RWPE1 (cell line): Measurements from ENCODE around the gene SERPINA5.

ENCODE experiments used
- CTCF ChIA-PET: fragments of 350-600 bp; sonication (Branson Sonifier 250); formaldehyde crosslinking; extraction: SDS; loops from one replicate; lab custom pipeline; 2021; lab: Yijun Ruan, JAX
- POLR2A ChIA-PET: fragments of 400-600 bp; formaldehyde crosslinking; extraction: SDS; loops from one replicate; lab custom pipeline; 2020; ENCODE audit warnings: antibody characterized with exemption; ENCODE audit not compliant: low non-redundant PET; lab: Yijun Ruan, JAX
- DNase-seq: peaks from one replicate; pipeline ENCODE4 v3.0.0; 2012; ENCODE audit warnings: low spot score
- H3K27ac ChIP-seq: fragments of 450-650 bp; 2 replicates; pipeline ENCODE4 v1.5.1; 2017
- TF ChIP-seq, protein P1 (sequence below): fragments of 450-650 bp; conservative IDR thresholded peaks from 2 replicates; pipeline ENCODE4 v1.5.1; 2017; ENCODE audit warnings: low read depth, mild to moderate bottlenecking

The SERPINA5 gene

DNA sequence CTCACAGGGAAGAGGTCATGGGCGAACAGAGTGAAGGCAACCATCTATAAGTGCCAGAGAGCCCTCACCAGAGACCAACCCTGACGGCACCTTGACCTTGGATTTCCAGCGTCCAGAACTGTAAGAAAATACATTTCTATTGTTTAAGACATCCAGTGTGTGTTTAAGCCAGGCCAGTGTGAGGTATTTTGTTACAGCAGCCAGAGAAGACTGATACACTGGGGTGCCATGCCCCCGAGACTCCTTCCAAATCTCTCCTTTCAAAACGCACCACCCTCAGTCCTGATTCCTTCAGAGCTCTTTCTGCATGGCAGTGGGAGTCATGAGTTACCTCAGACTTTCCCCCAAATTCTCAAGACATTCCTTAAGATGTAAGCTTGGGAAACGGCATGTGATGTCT, 2.5 kb upstream of the SERPINA5 start:
- POLR2A ChIA-PET: no interaction called here
- no peak for DNase-seq
- TF ChIP-seq, protein P1, sequence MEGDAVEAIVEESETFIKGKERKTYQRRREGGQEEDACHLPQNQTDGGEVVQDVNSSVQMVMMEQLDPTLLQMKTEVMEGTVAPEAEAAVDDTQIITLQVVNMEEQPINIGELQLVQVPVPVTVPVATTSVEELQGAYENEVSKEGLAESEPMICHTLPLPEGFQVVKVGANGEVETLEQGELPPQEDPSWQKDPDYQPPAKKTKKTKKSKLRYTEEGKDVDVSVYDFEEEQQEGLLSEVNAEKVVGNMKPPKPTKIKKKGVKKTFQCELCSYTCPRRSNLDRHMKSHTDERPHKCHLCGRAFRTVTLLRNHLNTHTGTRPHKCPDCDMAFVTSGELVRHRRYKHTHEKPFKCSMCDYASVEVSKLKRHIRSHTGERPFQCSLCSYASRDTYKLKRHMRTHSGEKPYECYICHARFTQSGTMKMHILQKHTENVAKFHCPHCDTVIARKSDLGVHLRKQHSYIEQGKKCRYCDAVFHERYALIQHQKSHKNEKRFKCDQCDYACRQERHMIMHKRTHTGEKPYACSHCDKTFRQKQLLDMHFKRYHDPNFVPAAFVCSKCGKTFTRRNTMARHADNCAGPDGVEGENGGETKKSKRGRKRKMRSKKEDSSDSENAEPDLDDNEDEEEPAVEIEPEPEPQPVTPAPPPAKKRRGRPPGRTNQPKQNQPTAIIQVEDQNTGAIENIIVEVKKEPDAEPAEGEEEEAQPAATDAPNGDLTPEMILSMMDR: no peak
- no peak overlapping the region for H3K27ac ChIP-seq
- CTCF ChIA-PET: interaction anchor here (1.0 kb wide), 1 partner anchor 8 kb away, joined by 4 read pairs; no protein-coding TSS in a partner anchor

DNA sequence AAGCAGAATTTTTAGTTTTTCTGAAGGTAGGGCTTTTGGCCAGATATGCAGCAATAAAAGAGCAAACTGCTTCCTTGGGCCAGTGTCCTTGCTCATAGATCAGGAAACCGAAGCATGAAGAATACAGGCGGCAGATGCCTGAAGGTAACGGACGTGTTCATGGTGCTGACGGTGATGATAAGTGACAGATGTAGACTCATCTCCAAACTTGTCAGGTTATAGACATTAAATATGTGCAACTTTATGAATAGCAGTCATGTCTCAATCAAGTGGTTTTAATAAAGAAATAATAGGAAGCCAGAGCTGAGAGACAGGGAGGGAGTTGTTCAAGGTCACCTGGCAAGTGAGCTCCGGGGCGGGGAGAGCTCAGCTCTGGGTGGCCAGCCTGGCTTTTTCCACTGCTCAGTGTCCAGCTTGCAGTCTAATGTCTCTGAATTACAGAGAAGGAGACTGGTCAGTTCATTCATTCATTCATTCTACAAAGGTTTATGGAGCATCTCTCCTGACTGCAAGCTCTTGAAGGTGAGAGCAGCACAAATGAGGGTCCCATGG, 1.0 kb downstream of the SERPINA5 start:
- CTCF ChIA-PET: no interaction called here
- no peak overlapping the region for H3K27ac ChIP-seq
- TF ChIP-seq, protein P1: no peak
- POLR2A ChIA-PET: no interaction called here
- DNase-seq: no peak

DNA sequence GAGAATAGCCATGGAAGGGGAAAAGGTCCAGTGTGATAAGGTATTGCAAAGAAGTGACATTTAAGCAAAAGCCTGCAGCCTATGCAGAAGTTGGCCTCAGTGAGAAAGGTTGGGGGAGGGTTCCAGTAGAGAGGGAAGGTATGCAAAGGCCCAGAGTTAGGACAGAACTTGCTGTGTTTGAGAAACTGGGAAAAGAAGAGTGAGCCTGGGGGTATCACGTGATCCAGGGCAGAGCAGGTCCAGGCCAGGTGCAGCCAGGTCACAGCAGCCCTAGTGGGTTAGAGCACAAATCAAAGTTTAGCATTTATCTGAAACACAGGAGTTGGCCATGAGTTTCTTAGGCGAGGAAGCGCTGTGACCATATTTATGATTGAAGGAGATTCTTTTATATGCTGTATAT, 1.6 kb downstream of the SERPINA5 start:
- TF ChIP-seq, protein P1: no peak
- no peak overlapping the region for H3K27ac ChIP-seq
- ChIA-PET POLR2A (no interaction called here), CTCF (no interaction called here)
- no peak for DNase-seq

DNA sequence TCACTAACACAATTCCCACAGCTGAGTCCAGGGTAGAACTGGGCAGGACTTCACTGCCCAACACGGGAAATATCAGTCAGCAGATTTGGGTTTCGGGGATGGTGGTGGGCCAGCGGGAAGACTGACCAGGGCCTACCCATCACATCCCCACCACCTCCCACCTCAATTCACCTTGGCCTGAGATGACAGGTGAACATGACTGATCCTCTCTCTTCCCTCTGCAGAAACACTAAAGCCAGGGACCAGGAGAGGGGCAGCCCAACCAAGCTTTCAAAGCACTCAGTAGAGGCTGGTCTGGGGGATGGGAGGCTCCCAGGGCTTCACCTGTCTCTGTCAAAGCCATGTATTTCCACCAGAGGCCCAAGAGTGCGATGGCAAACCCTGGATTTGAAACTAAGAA, 2.3 kb downstream of the SERPINA5 start:
- no peak for DNase-seq
- TF ChIP-seq, protein P1: no peak
- H3K27ac ChIP-seq: no peak overlapping the region
- CTCF ChIA-PET: interaction anchor here (1.2 kb wide), 1 partner anchor 16 kb away, joined by 4 read pairs; no protein-coding TSS in a partner anchor
- POLR2A ChIA-PET: no interaction called here

DNA sequence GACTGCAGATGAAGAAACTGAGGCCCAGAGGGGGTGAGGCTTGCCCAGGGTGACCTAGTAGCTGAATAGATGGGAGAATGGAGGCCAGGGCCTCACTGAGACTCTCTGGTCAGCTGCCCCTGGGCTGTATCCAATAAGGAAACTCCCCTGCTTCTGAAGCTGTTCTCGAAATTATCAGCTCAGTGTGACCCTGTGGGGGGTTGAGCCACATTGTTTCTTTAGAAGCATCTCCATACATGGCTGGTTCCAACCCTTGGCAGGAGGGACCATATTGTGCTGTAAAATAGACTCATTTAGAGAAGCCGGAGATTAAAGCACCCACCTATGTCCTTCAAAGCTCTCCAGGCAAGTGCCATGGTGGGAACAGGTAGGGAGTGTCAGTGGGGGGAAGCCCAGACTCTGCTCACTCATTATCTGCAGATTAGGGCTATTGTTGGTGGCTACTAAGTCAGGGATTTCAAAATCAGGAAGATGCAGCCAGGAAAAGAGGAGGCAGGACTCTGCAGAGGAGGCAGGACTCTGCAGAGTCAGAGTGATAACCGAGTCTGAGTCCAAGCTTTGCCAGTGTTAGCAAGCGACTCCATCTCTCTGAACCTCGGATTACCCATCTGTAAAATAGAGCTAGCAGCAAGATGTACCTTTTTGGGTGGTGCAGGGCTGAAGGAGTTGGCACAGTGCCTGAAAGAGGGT, 3.5 kb downstream of the SERPINA5 start:
- TF ChIP-seq, protein P1: no peak
- no peak overlapping the region for H3K27ac ChIP-seq
- no peak for DNase-seq
- ChIA-PET CTCF (interaction anchor here (0.5 to 1.2 kb wide), 2 partner anchors 14 to 404 kb away, joined by 4 read pairs; no protein-coding TSS in a partner anchor), POLR2A (no interaction called here)

DNA sequence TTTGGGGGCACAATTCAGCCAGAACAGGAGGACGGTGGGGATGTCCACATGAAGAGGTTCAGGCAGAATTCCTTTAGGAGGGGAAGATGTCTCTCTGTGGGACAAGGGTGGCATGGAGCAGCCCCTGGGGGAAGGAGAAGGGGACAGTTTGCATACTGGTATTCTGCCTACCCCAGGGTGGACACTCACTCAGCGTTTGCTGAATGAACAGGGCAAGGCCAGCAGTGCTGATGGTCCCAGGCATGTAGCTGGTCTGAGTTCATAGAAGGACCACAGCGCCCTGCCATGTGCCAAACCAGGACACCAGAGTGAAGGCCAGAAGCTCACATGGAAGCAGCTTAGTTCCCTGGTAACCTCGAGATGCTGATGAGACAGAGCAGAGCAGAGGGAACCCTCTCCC, 5.4 kb downstream of the SERPINA5 start:
- TF ChIP-seq, protein P1: no peak
- ChIA-PET CTCF (interaction anchor here (0.7 kb wide), 1 partner anchor 8 kb away, joined by 4 read pairs; no protein-coding TSS in a partner anchor), POLR2A (no interaction called here)
- no peak for DNase-seq
- H3K27ac ChIP-seq: no peak overlapping the region
